T follicular helper cell (primary cell): ENCODE results near the gene APOC3.
"Not testable (repeated sequence)": the region's sequence is repeated elsewhere in the genome, so short reads cannot be mapped to it uniquely, and the experiment has no call there.

ENCODE experiments used
- DNase-seq: peaks from one replicate; pipeline ENCODE4 v3.0.0-alpha.2; 2020; ENCODE audit warnings: low read depth

The APOC3 gene

DNA sequence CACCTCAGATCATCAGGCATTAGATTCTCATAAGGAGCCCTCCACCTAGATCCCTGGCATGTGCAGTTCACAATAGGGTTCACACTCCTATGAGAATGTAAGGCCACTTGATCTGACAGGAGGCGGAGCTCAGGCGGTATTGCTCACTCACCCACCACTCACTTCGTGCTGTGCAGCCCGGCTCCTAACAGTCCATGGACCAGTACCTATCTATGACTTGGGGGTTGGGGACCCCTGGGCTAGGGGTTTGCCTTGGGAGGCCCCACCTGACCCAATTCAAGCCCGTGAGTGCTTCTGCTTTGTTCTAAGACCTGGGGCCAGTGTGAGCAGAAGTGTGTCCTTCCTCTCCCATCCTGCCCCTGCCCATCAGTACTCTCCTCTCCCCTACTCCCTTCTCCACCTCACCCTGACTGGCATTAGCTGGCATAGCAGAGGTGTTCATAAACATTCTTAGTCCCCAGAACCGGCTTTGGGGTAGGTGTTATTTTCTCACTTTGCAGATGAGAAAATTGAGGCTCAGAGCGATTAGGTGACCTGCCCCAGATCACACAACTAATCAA lies 2.2 kb downstream of the APOC3 start:
- DNase-seq = no peak

DNA sequence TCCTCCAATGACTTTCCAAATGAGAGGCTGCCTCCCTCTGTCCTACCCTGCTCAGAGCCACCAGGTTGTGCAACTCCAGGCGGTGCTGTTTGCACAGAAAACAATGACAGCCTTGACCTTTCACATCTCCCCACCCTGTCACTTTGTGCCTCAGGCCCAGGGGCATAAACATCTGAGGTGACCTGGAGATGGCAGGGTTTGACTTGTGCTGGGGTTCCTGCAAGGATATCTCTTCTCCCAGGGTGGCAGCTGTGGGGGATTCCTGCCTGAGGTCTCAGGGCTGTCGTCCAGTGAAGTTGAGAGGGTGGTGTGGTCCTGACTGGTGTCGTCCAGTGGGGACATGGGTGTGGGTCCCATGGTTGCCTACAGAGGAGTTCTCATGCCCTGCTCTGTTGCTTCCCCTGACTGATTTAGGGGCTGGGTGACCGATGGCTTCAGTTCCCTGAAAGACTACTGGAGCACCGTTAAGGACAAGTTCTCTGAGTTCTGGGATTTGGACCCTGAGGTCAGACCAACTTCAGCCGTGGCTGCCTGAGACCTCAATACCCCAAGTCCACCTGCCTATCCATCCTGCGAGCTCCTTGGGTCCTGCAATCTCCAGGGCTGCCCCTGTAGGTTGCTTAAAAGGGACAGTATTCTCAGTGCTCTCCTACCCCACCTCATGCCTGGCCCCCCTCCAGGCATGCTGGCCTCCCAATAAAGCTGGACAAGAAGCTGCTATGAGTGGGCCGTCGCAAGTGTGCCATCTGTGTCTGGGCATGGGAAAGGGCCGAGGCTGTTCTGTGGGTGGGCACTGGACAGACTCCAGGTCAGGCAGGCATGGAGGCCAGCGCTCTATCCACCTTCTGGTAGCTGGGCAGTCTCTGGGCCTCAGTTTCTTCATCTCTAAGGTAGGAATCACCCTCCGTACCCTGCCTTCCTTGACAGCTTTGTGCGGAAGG lies 2.9 kb downstream of the APOC3 start:
- no peak for DNase-seq

DNA sequence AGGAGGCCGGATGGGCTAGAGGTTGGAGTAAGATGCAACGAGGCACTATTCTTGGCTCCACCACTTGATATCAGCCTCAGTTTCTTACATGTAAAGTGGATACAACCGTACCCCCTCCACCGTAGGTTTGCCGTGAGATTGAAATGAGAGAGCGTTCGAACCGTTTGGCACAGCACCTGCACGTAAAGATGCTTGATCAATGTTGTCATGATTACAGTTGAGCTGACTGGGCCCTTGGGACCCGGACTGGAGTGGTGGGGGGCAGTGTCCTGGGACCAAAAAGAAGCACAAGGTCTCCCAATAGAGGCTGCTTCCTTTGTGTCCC lies 3.7 kb downstream of the APOC3 start:
- no peak for DNase-seq

DNA sequence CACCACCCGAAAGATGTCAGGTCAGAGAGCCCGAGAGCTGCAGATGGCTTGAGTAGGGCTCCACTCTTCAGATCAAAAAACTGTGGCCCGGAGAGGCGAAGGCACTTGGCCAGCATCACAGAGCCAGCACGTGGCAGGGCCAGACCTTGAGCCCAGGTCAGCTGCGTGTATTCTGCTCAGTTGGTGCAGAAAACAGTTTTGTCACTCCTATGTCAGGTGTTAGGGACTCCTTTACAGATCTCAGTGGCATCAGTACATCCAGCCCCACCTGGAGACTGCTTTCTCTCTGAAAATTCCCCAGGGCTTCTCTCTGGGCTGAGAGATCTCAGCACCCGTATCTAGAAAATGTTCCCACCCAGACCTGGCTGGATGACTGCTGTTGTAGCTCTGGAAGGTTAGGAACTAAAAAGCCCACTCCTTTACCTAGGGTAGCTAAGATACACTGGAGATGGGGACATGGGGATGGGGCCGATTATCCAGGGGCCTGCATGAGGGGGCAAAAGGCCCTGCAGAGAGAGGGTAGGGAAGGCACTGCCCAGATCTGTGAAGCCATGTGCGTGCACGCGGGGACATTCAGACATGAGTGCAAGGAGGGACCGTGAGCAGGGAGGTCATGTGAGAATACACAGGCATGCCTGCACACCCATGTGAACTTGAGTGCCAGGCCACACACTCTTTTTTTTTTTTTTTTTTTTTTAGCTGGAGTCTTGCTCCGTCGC lies 4.3 kb downstream of the APOC3 start:
- no peak for DNase-seq

DNA sequence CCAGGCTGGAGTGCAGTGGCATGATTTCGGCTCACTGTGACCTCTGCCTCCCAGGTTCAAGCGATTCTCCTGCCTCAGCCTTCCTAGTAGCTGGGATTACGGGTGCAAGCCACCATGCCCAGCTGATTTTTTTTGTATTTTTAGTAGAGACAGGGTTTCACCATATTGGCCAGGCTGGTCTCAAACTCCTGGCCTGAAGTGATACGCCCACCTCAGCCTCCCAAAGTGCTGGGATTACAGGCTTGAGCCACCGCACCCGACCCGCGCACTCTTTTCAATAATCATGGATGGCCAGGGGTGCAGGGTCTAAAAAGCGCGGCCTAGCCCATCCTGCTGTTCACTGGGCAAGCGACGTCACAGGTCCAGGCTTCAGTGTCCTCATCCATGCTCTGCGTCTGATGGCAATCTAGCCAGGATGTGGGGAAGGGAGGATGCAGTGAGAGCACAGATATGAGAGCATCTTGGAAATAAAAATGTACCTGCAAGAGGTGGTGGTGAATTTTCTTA lies 4.9 kb downstream of the APOC3 start:
- not testable (repeated sequence) for DNase-seq

DNA sequence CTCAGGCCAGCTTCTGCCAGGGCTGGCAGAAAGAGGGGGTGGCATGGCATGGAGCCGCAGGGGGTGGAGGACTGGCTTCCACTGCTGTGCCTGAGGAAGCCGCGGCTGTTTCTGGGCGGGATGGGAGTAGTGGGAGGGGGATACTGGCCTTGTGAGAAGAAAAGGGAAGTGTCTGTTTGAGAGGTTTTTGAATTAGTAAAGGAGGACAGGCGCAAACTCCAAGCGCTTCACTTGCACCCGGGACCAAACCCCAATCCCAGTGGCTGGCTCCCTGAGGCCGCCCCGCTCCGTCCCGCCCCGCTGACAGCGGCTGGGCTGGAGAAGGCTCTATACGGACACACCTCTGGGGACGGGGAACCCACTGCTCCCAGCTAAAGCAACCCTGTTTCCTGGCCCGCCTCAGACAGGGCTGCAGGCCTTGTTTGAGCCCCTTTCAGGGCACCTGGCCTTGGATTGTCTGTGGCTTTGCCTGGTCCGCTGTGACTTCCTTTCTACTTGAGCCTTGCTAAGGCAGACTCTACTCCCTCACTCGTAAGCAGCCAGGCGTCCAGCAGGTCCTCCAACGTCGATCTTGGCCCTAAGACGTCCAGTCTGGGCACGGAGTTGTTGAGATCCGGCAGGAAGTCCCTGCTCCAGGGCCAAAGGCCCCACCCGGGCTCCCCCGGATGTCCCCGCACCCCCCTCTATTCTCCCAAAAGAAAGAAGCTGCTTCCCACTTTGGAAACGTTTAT lies 5.5 kb downstream of the APOC3 start:
- no peak for DNase-seq

DNA sequence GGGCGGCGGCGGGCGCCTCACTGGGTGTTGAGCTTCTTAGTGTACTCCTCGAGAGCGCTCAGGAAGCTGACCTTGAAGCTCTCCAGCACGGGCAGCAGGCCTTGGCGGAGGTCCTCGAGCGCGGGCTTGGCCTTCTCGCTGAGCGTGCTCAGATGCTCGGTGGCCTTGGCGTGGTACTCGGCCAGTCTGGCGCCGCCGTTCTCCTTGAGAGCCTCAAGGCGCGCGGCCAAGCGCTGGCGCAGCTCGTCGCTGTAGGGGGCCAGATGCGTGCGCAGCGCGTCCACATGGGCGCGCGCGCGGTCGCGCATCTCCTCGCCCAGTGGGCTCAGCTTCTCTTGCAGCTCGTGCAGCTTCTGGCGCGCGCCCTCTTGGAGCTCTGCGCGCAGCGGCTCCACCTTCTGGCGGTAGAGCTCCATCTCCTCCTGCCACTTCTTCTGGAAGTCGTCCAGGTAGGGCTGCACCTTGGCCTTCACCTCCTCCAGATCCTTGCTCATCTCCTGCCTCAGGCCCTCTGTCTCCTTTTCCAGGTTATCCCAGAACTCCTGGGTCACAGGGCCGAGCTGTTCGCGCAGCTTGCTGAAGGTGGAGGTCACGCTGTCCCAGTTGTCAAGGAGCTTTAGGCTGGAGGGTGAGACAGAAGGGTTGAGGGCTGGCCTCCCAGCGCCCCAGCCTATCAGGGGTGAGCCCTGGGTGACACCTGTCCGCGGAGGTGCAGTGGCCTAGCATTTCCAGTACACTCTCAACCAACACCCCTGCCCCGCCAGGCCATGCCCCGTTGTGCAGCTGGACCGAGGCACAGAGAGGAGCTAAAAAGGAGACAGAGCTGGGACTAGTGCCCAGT lies 6.3 kb downstream of the APOC3 start:
- DNase-seq = peak; percentile 71

DNA sequence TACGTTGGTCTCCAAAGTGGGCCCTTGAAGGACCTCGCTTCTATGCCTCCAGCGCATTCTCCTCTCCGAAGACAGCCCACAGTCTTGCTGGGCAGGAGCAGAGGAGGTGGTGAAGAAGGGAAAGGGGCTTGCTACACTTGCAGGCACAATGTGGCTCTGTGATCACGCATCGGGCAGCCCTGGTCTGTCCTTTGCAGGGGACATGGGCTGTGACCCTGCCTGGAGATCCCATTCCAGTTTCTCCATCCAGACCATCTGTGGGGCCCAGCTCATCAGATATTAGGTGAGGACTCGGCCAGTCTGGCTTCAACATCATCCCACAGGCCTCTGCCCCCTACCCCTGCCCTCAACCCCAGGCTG lies 6.9 kb downstream of the APOC3 start:
- DNase-seq = no peak

DNA sequence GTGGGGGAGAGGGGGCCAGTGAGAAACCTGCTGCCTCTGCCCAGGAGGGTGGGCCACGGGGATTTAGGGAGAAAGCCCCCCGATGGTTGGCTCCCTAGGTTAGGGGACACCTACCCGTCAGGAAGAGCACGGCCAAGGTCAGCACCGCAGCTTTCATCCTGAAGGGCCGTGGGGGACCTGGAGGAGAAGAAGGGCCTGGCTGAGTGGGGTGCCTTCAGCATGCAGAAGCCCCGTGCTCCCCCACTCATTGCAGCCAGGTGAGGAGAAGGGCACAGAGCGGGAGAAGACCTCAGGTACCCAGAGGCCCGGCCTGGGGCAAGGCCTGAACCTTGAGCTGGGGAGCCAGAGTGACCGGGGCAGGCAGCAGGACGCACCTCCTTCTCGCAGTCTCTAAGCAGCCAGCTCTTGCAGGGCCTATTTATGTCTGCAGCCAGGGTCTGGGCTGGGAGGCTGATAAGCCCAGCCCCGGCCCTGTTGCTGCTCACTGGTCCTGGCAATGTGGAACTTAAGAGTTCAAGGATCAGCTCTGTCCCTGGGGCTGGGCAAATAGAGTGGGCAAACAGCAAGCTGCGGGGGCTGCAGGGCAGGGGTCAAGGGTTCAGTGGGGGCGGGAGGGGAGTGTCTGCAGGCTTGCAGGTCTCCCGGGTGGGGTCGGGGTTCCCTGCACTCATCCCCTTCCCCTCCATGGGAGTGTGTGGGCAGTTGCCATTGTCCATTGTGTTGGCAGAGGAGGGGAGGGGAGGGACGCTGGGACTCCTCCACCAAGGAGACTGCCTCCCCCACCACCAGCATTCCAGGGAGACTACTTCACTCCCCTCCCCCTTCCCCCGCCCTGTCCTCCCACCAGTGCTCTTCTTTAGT lies 7.8 kb downstream of the APOC3 start, which contains the start of gene APOA1:
APOA1 (minus strand) TSS at position 392 of the 861 bp plus-strand sequence; CDS start at position 157, 235 bp downstream.
- no peak for DNase-seq

DNA sequence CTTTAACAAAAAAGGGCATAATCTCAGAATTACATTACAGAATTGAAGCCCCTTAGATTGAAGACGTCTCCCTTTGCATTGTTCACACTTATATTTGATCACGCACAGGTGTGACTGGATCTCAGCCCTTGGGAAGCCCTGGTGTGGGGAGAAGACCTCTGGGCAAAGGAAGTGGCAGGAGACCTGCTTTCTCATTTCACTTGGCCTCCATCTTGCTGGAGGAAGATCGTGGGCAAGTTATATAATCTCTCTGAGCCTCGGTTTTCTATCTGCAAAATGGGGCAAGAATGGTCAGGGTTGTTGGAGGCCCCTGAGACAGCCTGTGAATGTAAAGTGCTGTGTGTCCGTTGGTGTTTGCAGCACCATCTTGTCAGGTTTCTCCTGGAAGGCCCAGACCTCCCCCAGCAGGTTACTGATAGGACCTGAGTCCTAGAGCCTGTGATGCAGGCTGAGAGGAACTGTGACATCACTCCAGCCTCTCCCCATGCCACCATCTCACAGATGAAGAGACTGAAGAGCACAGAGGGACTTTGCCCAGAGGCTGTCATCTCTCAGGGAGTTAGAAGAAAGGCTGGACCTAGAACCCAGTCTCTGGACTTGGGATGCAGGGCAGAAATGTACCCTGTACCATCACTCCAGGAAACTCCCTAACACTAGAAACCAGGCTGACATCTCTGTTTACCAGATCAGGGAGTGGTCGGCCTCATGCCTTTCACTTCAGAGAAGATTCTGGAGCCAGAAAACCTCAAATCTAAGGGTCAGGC lies 8.8 kb downstream of the APOC3 start:
- no peak for DNase-seq

DNA sequence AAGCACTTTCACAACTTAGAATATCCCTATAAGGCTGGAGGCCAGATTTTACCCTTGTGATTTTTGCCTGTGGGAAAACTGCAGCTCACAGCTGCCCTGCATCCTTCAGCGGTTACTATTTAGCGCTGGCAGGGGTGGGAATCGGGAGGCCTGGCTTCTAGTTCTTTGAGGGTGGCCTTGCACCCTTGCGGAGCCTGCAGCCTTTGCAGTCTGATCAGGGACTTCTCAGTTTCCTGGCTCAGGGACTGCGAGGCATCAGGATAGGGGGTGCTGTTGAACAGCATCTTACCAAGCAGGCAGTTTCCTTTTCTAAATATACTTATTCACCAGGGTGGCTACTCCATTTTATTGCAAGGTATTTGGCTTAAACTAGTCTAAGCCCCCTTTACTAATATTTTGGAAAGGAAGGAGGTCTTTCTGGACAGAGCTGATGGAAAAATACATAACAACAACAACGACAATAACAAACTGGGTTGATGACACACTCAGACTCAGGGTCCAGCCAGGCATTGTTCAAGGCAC lies 10.6 kb downstream of the APOC3 start:
- DNase-seq = no peak

DNA sequence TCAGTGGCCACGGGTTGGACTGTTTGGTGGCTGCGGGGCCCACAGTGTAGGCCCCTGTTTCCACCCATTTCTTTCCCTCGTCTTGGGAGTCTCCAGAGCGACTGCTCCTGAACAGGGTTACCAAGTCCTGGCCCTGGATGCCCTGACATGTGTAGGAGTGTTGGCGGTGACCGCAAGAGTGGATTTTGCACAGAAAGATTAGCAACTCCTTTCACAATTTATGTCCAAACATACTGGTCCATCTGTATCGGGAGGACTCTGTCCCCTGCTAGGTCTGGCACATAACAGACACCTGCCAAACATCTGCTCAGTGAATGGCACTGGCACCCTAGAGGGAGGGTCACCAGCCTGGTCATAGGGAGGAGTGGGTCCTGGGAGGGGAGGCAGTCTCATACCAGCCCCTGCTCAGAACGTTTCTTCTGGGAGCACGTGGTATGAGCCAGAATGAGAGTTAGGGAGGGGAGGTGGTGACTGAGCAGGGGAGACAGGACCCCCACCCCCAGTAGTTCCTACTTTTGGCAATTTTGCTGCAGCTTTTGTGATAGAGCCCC lies 11.1 kb downstream of the APOC3 start:
- no peak for DNase-seq

DNA sequence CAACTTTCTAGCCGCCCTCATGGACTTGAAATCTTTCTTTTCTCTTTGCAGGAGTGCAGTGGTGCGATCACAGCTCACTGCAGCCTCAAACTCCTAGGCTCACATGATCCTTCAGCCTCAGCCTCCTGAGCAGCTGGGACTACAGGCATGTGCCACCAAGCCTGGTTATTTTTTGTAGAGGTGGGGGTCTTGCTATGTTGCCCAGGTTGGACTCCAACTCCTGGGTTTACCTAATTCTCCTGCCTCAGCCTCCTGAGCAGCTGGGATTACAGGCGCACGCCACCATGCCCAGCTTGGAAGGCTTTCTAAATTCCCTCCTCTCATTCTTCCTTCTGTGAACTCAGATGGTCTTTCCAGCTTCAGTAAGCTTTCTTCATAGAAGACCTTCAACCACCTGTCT lies 12.4 kb downstream of the APOC3 start:
- DNase-seq = no peak

DNA sequence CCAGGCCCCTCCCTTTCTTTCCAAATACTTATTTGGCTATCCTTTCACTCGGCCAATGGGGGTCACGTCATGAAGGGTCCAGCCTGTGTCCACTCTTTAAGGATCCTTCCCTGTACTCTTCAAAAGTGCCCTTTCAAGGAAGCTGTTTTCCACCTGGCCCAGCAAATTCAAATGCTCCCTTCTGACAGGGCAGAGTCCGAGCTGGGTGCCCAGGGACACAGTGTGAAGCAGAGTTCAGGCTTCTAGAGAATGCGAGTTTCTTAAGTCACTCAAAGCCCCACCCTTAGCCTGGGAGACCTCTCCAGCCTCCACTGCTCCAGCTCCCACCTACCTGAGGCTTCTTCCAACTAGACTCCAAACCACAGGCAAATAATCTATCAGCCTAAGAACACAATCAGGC lies 13.2 kb downstream of the APOC3 start:
- DNase-seq = no peak

DNA sequence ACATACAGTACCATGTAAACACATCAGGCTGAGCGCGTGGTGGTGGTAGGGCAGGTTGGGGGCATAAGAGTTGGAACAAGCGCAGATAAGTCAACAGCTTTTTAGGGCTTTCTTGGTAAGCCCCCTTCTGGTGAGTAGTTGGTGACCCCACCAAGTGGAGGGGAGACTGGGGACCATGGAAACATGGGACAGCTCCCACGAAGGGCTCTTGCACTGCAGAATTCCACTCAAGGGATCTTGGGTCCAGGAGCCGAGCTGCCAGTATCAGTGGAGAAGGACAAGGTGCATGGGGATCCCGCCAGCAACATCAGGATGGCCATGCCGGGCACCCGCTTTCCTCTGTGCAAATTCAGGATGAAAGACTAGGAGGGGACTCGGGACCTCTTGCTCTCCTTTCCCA lies 14.0 kb downstream of the APOC3 start:
- DNase-seq = no peak

DNA sequence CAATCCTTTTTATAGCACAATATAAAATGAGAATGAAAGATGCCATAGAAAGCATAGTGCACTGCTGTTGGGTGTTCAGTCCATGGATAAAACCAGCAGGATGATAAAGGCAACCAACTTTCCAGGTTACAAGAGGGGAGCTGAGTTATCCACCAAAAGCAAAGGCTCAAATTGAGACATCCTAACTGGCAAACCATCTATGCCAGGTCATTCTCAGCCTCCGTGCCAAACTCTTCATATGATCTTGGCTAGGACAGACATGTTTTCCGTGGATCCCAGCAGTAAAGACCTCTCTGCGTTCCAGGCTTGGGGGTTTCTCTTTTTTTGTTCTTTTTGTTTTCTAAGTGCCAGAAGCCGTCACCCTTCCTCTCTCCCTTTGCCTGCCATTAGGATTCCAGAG lies 15.0 kb downstream of the APOC3 start:
- no peak for DNase-seq

DNA sequence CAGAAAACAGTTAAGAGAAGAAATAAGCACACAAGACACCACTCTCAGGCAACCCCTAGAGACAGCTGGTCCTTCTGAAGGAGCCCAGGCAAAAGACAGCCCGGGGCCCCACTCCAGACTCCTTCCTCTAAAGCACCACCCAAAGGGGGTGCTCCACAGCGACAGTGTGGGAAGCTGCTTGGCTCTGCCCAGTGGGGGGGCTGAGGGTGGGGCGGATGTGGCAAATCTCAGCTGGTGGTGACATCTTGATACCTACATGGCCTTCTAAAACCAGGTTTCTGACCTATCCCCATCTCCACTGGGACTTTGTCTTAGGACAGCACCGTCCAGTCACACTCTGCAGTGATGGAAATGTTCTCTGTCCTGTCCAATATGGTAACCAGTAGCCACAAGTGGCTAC lies 17.9 kb downstream of the APOC3 start:
- no peak for DNase-seq

DNA sequence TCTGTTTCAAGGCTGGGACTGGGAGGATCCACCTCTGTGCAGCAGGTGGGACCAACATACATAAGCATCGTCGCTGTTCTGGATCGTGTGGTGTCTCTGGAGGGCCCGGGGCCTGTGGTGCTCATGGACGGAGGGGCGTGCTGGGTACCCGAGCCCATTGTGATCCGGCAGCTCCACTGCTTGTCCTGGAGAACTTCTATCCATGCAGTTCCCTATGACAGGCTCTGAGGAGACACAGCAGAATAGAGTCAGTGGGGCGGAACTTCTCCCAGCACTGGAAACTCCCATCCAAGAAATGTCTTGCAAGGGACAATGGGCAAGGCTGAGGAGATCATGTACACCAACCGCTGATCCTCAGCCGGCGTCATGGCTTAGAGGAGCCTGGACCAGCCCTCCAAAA lies 19.4 kb downstream of the APOC3 start:
- DNase-seq = no peak

DNA sequence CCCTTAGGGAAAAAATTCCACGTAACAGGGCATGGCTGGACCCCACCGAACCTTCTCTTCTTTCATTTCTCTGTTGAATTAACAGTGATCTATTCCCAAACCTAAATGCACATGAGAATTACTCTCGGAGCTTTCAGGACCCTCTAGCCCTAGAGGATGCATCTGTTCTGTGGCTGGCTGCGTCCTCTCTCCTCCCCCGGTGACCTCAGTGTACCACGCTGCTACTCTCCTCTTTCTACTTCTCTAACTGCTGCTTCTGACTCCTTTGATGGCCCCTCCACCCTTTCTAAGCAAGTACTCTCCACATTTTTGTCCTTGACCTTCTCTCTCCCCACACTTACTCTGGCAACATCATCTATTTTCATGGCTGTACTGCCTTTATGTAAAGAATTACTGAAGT lies 19.8 kb downstream of the APOC3 start:
- DNase-seq = no peak
